KBM-7 (cell line): ENCODE data around the gene PABPC5.

Experiments
- DNase-seq: peaks from one replicate; pipeline ENCODE4 v3.0.0-alpha.2; 2015
- in situ Hi-C: fragments of 300-500 bp; cut with MboI; formaldehyde crosslinking; loops from 2 replicates; pipeline ENCODE4 v1.14.3; 2020; ENCODE audit warnings: low sequenced_read_pairs, low pct_unique_long_range_greater_than_20kb, mixed read lengths

Gene PABPC5

DNA sequence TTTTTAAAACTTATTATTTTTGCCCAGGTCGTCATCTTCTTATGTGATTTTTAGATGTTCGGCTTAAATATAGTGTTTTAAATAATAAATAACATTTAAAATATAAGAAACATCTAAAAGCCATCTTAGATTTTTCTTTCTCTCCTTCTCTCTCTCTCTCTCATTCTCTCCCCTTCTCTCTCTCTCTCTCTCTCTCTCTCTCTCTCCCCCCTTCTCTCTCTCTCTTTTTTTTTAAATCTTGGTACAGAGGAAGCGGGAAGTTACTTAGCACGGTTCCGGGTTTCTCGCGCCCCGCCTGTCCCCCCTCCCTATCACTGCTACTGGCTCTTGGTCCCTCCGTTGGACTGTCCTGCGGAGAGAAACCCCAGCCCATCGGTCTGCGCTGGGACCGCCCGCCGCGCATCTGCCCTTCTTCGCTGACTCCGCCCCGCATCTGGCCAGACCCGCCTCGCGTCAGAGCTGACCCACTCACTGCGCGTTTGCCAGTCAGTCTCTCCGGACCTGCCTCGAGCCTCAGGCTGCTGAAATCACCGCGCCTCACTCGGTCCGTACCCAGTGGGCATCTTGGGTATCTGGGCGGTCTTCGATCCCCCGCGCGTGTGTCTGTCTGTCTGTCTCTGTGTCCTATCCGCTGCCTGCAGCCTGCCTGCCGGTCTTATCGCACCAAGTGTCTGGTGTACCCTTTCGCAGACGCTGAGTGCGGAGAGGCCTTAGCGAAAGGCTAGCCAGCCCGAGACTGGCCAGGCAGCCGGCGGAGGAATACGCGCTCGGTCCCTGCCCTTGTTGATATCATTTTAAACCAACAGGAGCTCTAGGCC, at the start of gene PABPC5:
PABPC5 (plus strand) TSS at position 489 of the 818 bp plus-strand sequence. CDS start 739 bp downstream, outside the sequence.
- DNase-seq, result no peak

DNA sequence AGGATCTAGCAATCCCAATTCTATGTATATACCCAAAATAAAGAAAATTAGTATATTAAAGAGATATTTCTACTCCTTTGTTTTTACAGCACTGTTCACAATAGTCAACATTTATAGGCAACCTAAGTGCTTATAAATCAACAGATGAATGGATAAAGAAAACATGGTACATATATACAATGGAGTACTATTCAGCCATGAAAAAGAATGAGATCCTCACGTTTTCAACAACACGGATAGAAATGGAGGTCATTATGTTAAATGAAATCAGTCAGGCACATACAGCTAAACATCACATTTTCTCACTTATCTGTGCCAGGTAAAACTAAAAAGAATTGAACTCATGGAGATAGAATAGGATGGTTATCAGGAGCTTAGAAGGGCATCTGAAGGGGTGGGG, 45.6 kb upstream of the PABPC5 start:
- in situ Hi-C loops, result no loop called here
- no peak for DNase-seq

More for the DNA sequence above, at the start of gene PABPC5:
- in situ Hi-C loops, result no loop called here

DNA sequence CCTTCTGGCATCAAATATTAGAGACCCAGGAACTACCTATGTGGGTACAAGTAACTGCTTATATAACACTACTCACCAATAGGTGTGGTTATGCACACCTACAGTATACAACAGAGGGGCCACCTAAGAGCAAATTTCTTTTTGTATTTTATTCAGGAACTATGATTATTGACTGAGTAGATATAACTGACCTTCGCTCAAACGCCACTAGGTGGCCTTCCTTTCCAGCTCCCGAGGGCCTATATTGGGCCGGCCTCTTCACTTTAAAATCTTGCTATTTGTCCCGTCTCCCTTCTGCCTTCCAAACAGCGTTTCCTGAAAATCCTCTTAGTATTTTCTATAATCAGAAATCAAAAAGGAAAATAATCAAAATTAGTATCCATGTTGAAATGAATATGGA, 19.9 kb upstream of the PABPC5 start:
- peak; percentile 22 for DNase-seq
- in situ Hi-C loops, result no loop called here

DNA sequence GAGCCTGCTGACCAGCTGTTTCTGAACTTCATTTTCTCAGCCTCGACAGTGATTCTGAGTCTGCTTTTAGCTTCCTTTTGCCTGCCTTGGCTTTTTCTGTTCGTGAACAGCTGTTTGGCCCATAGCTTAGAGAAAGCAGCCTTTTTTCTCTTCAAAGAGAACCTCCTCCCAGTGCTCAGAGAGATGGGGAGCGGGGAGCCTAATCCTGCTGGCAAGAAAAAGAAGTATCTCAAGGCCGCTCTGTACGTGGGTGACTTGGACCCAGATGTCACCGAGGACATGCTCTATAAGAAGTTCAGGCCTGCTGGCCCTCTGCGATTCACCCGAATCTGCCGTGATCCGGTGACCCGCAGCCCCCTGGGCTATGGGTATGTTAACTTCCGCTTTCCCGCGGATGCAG, 756 bp downstream of the PABPC5 start:
- no peak for DNase-seq
- in situ Hi-C loops, result no loop called here
